Dendritic cell treated with granulocyte-macrophage colony-stimulating factor and Interleukin-4, amounts not matched to agents 40 ng/mL and 50 ng/mL, for 4 days (primary cell): Measurements from ENCODE around the gene SPRR4.

Experiments
- H3K27ac Mint-ChIP-seq: one replicate; pipeline ENCODE4 v1.8.0; 2022; ENCODE audit warnings: mild to moderate bottlenecking, mixed read lengths
- H3K27me3 Mint-ChIP-seq: one replicate; pipeline ENCODE4 v1.8.0; 2022; ENCODE audit warnings: mild to moderate bottlenecking, mixed read lengths
- H3K36me3 Mint-ChIP-seq: one replicate; pipeline ENCODE4 v1.8.0; 2022; ENCODE audit warnings: low read depth, mixed read lengths
- H3K4me1 Mint-ChIP-seq: one replicate; pipeline ENCODE4 v1.8.0; 2022; ENCODE audit warnings: low read depth, mixed read lengths
- H3K4me3 Mint-ChIP-seq: one replicate; pipeline ENCODE4 v1.8.0; 2022; ENCODE audit warnings: mild to moderate bottlenecking, moderate library complexity, mixed read lengths
- H3K9me3 Mint-ChIP-seq: one replicate; pipeline ENCODE4 v1.8.0; 2022; ENCODE audit warnings: mixed read lengths
- intact Hi-C: fragments of 100-400 bp; cut with micrococcal nuclease; formaldehyde crosslinking; loops from one replicate; pipeline ENCODE4 v1.15.0; 2022

The SPRR4 gene

DNA sequence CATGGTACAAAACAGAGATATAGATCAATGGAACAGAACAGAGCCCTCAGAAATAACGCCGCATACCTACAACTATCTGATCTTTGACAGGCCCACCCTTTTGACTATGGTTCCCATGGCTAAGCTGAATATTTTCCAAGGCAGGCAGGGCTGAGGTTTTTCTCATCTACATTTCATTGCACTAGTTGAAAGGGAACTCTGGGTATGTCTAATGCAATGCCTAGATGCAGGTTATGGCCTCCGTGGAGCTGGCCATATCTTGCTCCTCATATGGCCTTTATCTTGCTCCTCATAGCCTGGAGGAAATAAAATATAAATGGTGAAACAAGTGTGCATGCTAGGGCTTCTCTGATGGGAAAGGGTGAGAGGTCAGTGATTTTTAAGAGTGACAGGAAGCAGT is 12.9 kb upstream of the SPRR4 start:
- intact Hi-C loops: no loop called here
- no peaks in the 10 kb centered on the region for H3K36me3 Mint-ChIP-seq
- peaks cover 1% of the 10 kb centered on the region for H3K27me3 Mint-ChIP-seq
- H3K27ac Mint-ChIP-seq: no peak overlapping the region
- no peaks in the 10 kb centered on the region for H3K4me1 Mint-ChIP-seq
- no peak overlapping the region for H3K4me3 Mint-ChIP-seq
- H3K9me3 Mint-ChIP-seq: no peaks in the 10 kb centered on the region

DNA sequence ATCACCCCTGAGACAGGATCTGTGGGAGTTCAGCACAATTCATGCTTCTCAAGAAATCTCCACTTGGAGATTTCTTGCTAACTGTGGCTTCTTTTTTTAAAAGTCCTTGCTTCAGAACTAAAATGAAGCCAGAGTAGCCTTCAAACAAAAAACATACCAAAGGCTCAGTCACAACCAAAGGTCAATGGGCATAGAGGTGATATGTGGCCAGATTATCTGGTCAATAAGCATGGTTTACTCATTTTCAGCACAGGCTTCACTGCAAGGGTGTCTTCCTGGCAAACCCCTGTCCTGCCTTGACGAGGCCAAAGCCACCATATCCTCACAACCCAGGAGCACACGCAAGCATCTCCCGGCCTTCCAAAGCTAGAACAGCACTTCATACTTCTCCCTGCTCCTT is 11.2 kb upstream of the SPRR4 start:
- no peaks in the 10 kb centered on the region for H3K4me1 Mint-ChIP-seq
- peaks cover 3% of the 10 kb centered on the region for H3K27me3 Mint-ChIP-seq
- intact Hi-C loops: no loop called here

GRCh38 chr1:152959801-152960451 is 10.5 kb upstream of the SPRR4 start:
- intact Hi-C loops: no loop called here
- Mint-ChIP-seq H3K27me3 (peaks cover 2% of the 10 kb centered on the region), H3K4me3 (no peak overlapping the region), H3K4me1 (no peaks in the 10 kb centered on the region), H3K27ac (no peak overlapping the region), H3K9me3 (no peaks in the 10 kb centered on the region), H3K36me3 (no peaks in the 10 kb centered on the region)

More for the DNA sequence above, 11.2 kb upstream of the SPRR4 start:
- Mint-ChIP-seq H3K36me3 (no peaks in the 10 kb centered on the region), H3K27ac (no peak overlapping the region), H3K4me3 (no peak overlapping the region), H3K9me3 (no peaks in the 10 kb centered on the region)

- intact Hi-C loops: no loop called here
- no peaks in the 10 kb centered on the region for H3K4me1 Mint-ChIP-seq
- H3K27me3 Mint-ChIP-seq: peaks cover 2% of the 10 kb centered on the region
- H3K9me3 Mint-ChIP-seq: no peaks in the 10 kb centered on the region
- no peak overlapping the region for H3K4me3 Mint-ChIP-seq
- H3K27ac Mint-ChIP-seq: no peak overlapping the region
- no peaks in the 10 kb centered on the region for H3K36me3 Mint-ChIP-seq
Measured at GRCh38 chr1:152960452-152961044, 9.9 kb upstream of the SPRR4 start.

GRCh38 chr1:152961226-152961891 is 9.1 kb upstream of the SPRR4 start:
- Mint-ChIP-seq H3K9me3 (no peaks in the 10 kb centered on the region), H3K36me3 (no peaks in the 10 kb centered on the region), H3K4me1 (no peaks in the 10 kb centered on the region), H3K27ac (no peak overlapping the region), H3K4me3 (no peak overlapping the region), H3K27me3 (peaks cover 2% of the 10 kb centered on the region)
- intact Hi-C loops: no loop called here

- Mint-ChIP-seq H3K27me3 (peaks cover 5% of the 10 kb centered on the region), H3K9me3 (no peaks in the 10 kb centered on the region), H3K4me3 (no peak overlapping the region), H3K36me3 (no peaks in the 10 kb centered on the region), H3K27ac (no peak overlapping the region), H3K4me1 (no peaks in the 10 kb centered on the region)
- intact Hi-C loops: no loop called here
Measured at GRCh38 chr1:152962876-152963415, 7.5 kb upstream of the SPRR4 start.

- Mint-ChIP-seq H3K9me3 (no peaks in the 10 kb centered on the region), H3K4me3 (no peak overlapping the region), H3K27me3 (peaks cover 5% of the 10 kb centered on the region), H3K4me1 (no peaks in the 10 kb centered on the region), H3K27ac (no peak overlapping the region), H3K36me3 (no peaks in the 10 kb centered on the region)
- intact Hi-C loops: no loop called here
Measured at GRCh38 chr1:152964536-152964935, 5.9 kb upstream of the SPRR4 start.

DNA sequence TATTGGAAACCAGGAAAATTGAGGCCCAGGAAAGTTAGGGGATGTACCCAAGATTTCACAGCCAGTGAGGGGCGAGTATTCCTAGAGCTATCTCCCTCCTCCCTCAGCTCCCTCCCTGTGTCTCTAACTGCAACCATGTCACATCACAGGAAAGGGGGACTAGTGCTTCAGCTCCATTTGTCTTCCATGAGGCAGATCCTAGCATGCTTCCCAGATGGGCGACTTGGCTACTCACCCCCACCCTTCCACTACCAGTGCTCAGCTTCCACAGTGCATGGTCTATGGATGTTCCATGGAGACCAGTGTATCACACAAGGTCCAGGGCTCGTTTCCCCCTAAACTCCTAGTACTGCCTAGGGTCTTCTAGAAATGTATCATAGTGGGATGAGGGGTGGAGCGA is 4.6 kb upstream of the SPRR4 start:
- Mint-ChIP-seq H3K27me3 (peaks cover 5% of the 10 kb centered on the region), H3K36me3 (no peaks in the 10 kb centered on the region), H3K27ac (no peak overlapping the region), H3K4me3 (no peak overlapping the region), H3K4me1 (no peaks in the 10 kb centered on the region), H3K9me3 (no peaks in the 10 kb centered on the region)
- intact Hi-C loops: no loop called here

DNA sequence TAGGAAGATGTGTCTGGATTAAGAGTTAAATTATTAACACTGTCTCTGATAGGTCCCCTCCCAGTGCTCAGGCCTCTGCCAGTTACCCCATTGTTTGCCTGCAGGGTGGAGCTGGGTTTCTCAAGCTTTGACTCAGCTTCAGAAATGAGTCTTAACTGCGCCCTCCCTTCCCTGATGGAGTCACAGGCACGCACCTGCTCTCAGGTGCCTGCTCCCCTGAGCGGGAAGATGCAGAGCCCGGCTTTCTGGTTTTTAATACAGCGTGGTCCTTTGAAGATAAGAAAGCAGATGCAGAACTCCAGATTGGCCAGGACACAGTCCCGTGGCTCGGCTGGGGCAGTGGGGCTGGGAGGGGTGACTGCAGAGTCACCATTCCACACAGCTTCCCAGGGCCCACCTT is 3.2 kb upstream of the SPRR4 start:
- intact Hi-C loops: no loop called here
- Mint-ChIP-seq H3K27ac (no peak overlapping the region), H3K36me3 (no peaks in the 10 kb centered on the region), H3K4me3 (no peak overlapping the region), H3K4me1 (no peaks in the 10 kb centered on the region), H3K27me3 (peaks cover 5% of the 10 kb centered on the region), H3K9me3 (no peaks in the 10 kb centered on the region)

- no peak overlapping the region for H3K4me3 Mint-ChIP-seq
- H3K36me3 Mint-ChIP-seq: no peaks in the 10 kb centered on the region
- no peaks in the 10 kb centered on the region for H3K4me1 Mint-ChIP-seq
- no peaks in the 10 kb centered on the region for H3K9me3 Mint-ChIP-seq
- H3K27ac Mint-ChIP-seq: no peak overlapping the region
- intact Hi-C loops: no loop called here
- peaks cover 5% of the 10 kb centered on the region for H3K27me3 Mint-ChIP-seq
Measured at GRCh38 chr1:152968248-152968647, 2.2 kb upstream of the SPRR4 start.

GRCh38 chr1:152969036-152969435 is 1.4 kb upstream of the SPRR4 start:
- Mint-ChIP-seq H3K27ac (no peak overlapping the region), H3K9me3 (no peaks in the 10 kb centered on the region), H3K27me3 (peaks cover 4% of the 10 kb centered on the region), H3K36me3 (no peaks in the 10 kb centered on the region), H3K4me1 (no peaks in the 10 kb centered on the region), H3K4me3 (no peak overlapping the region)
- intact Hi-C loops: no loop called here

GRCh38 chr1:152972196-152972886 is 1.9 kb downstream of the SPRR4 start:
- H3K36me3 Mint-ChIP-seq: no peaks in the 10 kb centered on the region
- no peak overlapping the region for H3K27ac Mint-ChIP-seq
- no peaks in the 10 kb centered on the region for H3K9me3 Mint-ChIP-seq
- intact Hi-C loops: no loop called here
- no peaks in the 10 kb centered on the region for H3K4me1 Mint-ChIP-seq
- peaks cover 3% of the 10 kb centered on the region for H3K27me3 Mint-ChIP-seq
- no peak overlapping the region for H3K4me3 Mint-ChIP-seq

- H3K4me3 Mint-ChIP-seq: no peak overlapping the region
- intact Hi-C loops: no loop called here
- no peaks in the 10 kb centered on the region for H3K4me1 Mint-ChIP-seq
- H3K27me3 Mint-ChIP-seq: peaks cover 3% of the 10 kb centered on the region
- no peaks in the 10 kb centered on the region for H3K9me3 Mint-ChIP-seq
- no peak overlapping the region for H3K27ac Mint-ChIP-seq
- no peaks in the 10 kb centered on the region for H3K36me3 Mint-ChIP-seq
Measured at GRCh38 chr1:152976688-152977087, 6.2 kb downstream of the SPRR4 start.

- Mint-ChIP-seq H3K27me3 (peaks cover 3% of the 10 kb centered on the region), H3K36me3 (no peaks in the 10 kb centered on the region), H3K27ac (no peak overlapping the region), H3K4me3 (no peak overlapping the region), H3K9me3 (no peaks in the 10 kb centered on the region), H3K4me1 (no peaks in the 10 kb centered on the region)
- intact Hi-C loops: no loop called here
Measured at GRCh38 chr1:152977614-152978013, 7.2 kb downstream of the SPRR4 start.
